ENCODE measurements around the gene NALF2.

DNA sequence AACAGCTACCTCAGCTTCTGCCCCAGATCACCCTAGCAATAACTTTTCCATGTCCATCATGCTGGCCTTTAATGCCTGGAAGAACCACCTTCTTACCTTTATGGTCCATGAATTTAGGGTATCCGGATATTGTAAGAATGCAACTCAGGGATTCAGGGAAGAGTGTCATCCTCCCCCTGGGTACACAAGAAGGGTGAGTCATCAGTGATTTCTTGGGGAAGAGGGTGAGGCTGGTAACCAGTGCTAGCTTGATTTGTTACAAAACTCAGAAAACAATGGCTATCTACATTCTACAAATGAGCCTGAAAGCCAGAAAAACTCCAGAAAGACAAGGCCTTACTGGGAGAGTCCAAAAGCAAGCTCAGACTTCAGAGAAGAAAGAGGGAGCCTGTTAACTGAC, 10.4 kb upstream of the NALF2 start:
- TF ChIP-seq POLR2AphosphoS5 (IDR thresholded peaks at IDR 0.05): no peak
- TF ChIP-seq, protein P1, sequence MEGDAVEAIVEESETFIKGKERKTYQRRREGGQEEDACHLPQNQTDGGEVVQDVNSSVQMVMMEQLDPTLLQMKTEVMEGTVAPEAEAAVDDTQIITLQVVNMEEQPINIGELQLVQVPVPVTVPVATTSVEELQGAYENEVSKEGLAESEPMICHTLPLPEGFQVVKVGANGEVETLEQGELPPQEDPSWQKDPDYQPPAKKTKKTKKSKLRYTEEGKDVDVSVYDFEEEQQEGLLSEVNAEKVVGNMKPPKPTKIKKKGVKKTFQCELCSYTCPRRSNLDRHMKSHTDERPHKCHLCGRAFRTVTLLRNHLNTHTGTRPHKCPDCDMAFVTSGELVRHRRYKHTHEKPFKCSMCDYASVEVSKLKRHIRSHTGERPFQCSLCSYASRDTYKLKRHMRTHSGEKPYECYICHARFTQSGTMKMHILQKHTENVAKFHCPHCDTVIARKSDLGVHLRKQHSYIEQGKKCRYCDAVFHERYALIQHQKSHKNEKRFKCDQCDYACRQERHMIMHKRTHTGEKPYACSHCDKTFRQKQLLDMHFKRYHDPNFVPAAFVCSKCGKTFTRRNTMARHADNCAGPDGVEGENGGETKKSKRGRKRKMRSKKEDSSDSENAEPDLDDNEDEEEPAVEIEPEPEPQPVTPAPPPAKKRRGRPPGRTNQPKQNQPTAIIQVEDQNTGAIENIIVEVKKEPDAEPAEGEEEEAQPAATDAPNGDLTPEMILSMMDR (IDR thresholded peaks at IDR 0.05): no peak
